GM23338 (cell line): ENCODE results near the gene NEURL1B. TPM values are rescaled to one million over a fixed set of nuclear protein-coding genes. Genes with fewer than 3 reads are reported as not detected.

Experiments used
- ATAC-seq: fragments of 200-7000 bp; cut with Tn5 transposase; 3 replicates; pipeline ENCODE4 v1.9.1; 2020
- DNase-seq: peaks from one replicate; pipeline ENCODE4 v3.0.0-alpha.2; 2015; ENCODE audit warnings: low spot score
- H2AFZ ChIP-seq: fragments of 200-600 bp; sonication (generic); 2 replicates; pipeline ENCODE4 v1.8.0; 2016; ENCODE audit warnings: antibody characterized with exemption, mild to moderate bottlenecking, moderate library complexity
- H3F3A ChIP-seq: fragments of 200-600 bp; sonication (generic); replicated peaks from 2 replicates; pipeline ENCODE4 v1.8.0; 2017; ENCODE audit warnings: antibody characterized with exemption, mixed run types, low read depth
- H3K27ac ChIP-seq: fragments of 200-600 bp; sonication (generic); 2 replicates; pipeline ENCODE4 v1.6.1; 2016; ENCODE audit warnings: low read depth
- H3K27me3 ChIP-seq: fragments of 200-600 bp; sonication (generic); 2 replicates; pipeline ENCODE4 v1.8.0; 2016; ENCODE audit warnings: mild to moderate bottlenecking, mixed run types, moderate library complexity; ENCODE audit not compliant: insufficient read depth
- H3K36me3 ChIP-seq: fragments of 200-600 bp; sonication (generic); 2 replicates; pipeline ENCODE4 v1.8.0; 2016; ENCODE audit warnings: mild to moderate bottlenecking; ENCODE audit not compliant: insufficient read depth
- H3K4me1 ChIP-seq: fragments of 200-600 bp; sonication (generic); 2 replicates; pipeline ENCODE4 v1.8.0; 2016; ENCODE audit warnings: mild to moderate bottlenecking, moderate library complexity; ENCODE audit not compliant: insufficient read depth
- H3K4me2 ChIP-seq: fragments of 200-600 bp; sonication (generic); 2 replicates; pipeline ENCODE4 v1.7.1; 2017; ENCODE audit warnings: mixed run types
- H3K4me3 ChIP-seq: fragments of 200-600 bp; sonication (generic); 2 replicates; pipeline ENCODE4 v1.6.1; 2016; ENCODE audit warnings: mixed run types
- H3K79me2 ChIP-seq: fragments of 200-600 bp; sonication (generic); replicated peaks from 2 replicates; pipeline ENCODE4 v1.8.0; 2017; ENCODE audit warnings: mild to moderate bottlenecking; ENCODE audit not compliant: insufficient read depth
- H3K9me2 ChIP-seq: fragments of 200-600 bp; sonication (generic); 2 replicates; pipeline ENCODE4 v1.8.0; 2017; ENCODE audit not compliant: insufficient read depth
- H4K20me1 ChIP-seq: fragments of 200-600 bp; sonication (generic); replicated peaks from 2 replicates; pipeline ENCODE4 v1.8.0; 2017; ENCODE audit warnings: mild to moderate bottlenecking; ENCODE audit not compliant: insufficient read depth
- H3K27ac Mint-ChIP-seq: 2 replicates; pipeline ENCODE4 v1.8.0; 2020; ENCODE audit warnings: inconsistent platforms, mild to moderate bottlenecking, moderate library complexity, mixed read lengths
- H3K27me3 Mint-ChIP-seq: 3 replicates; pipeline ENCODE4 v1.8.0; 2022; ENCODE audit warnings: low read depth, mild to moderate bottlenecking, moderate library complexity, mixed read lengths, inconsistent platforms; ENCODE audit not compliant: insufficient read depth, poor library complexity
- H3K36me3 Mint-ChIP-seq: 3 replicates; pipeline ENCODE4 v1.8.0; 2021; ENCODE audit warnings: low read depth, mild to moderate bottlenecking, inconsistent platforms, moderate library complexity, mixed read lengths
- H3K4me1 Mint-ChIP-seq: 3 replicates; pipeline ENCODE4 v1.8.0; 2020; ENCODE audit warnings: mild to moderate bottlenecking, inconsistent platforms, mixed read lengths
- H3K4me3 Mint-ChIP-seq: 3 replicates; pipeline ENCODE4 v1.8.0; 2021; ENCODE audit warnings: moderate library complexity, mild to moderate bottlenecking, inconsistent platforms, mixed read lengths
- H3K9me3 Mint-ChIP-seq: 3 replicates; pipeline ENCODE4 v1.8.0; 2020; ENCODE audit warnings: moderate library complexity, mild to moderate bottlenecking, inconsistent platforms, mixed read lengths
- CREB1 ChIP-seq: fragments of 250-450 bp; sonication (Bioruptor Pico); IDR thresholded peaks from 2 replicates; pipeline ENCODE4 v1.5.0; 2020; ENCODE audit warnings: low read depth, mild to moderate bottlenecking, moderate library complexity
- ETS1 ChIP-seq: IDR thresholded peaks from 2 replicates; pipeline ENCODE4 v1.6.1; 2016; ENCODE audit warnings: antibody characterized with exemption
- EZH2 ChIP-seq: fragments of 200-600 bp; sonication (generic); IDR thresholded peaks from one replicate; pipeline ENCODE4 v1.8.0; 2017; ENCODE audit warnings: antibody characterized with exemption, mild to moderate bottlenecking, low read depth; ENCODE audit not compliant: unreplicated experiment
- EZH2phosphoT487 ChIP-seq: fragments of 200-600 bp; sonication (generic); IDR thresholded peaks from one replicate; pipeline ENCODE4 v1.8.1; 2018; ENCODE audit warnings: antibody characterized with exemption; ENCODE audit not compliant: unreplicated experiment
- JUNB ChIP-seq: IDR thresholded peaks from one replicate; pipeline ENCODE4 v1.6.1; 2016; ENCODE audit warnings: antibody characterized with exemption; ENCODE audit not compliant: unreplicated experiment
- NANOG ChIP-seq: IDR thresholded peaks from 2 replicates; pipeline ENCODE4 v1.6.1; 2016; ENCODE audit warnings: antibody characterized with exemption, borderline replicate concordance
- POLR2AphosphoS5 ChIP-seq: IDR thresholded peaks from 2 replicates; pipeline ENCODE4 v1.6.1; 2016; ENCODE audit warnings: antibody characterized with exemption, low read depth
- STAT1 ChIP-seq: IDR thresholded peaks from one replicate; pipeline ENCODE4 v1.6.1; 2016; ENCODE audit warnings: antibody characterized with exemption; ENCODE audit not compliant: unreplicated experiment
- ZNF114 ChIP-seq: fragments of 250-450 bp; sonication (Bioruptor Pico); IDR thresholded peaks from 2 replicates; pipeline ENCODE4 v1.5.0; 2020; ENCODE audit warnings: mild to moderate bottlenecking, moderate library complexity
- ZNF331 ChIP-seq: fragments of 250-450 bp; sonication (Bioruptor Pico); IDR thresholded peaks from 2 replicates; pipeline ENCODE4 v1.5.0; 2020; ENCODE audit warnings: low read depth, mild to moderate bottlenecking, moderate library complexity
- ZNF462 ChIP-seq: fragments of 250-450 bp; sonication (Bioruptor Pico); IDR thresholded peaks from 2 replicates; pipeline ENCODE4 v1.5.0; 2020; ENCODE audit warnings: mild to moderate bottlenecking, moderate library complexity
- polyA plus RNA-seq: library from polyadenylated mRNA; unstranded; fragments of >200 nt; fragmentation: Nextera tagmentation; extraction: Ambion mirVana; gene quantifications from 2 replicates; pipeline ENCODE4 v1.2.1, GENCODE V29; 2016
- total RNA-seq: library from RNA; depleted of rRNA; stranded (reverse); fragments of >200 nt; shearing (Covaris generic); gene quantifications from 2 replicates; pipeline ENCODE4 v1.2.3, GENCODE V29; 2014
- TF ChIP-seq, protein P1 (sequence below), 2 experiments: fragments of 200-600 bp in 1 of 2; sonication (generic) in 1 of 2; conservative IDR thresholded peaks; 2 replicates each; pipeline versions ENCODE4 v1.5.1 to v1.6.1; 2016 to 2017; ENCODE audit warnings: antibody characterized with exemption in 2 of 2, low read depth in 2 of 2, mild to moderate bottlenecking in 2 of 2, moderate library complexity in 1 of 2
- TF ChIP-seq, protein P2 (sequence below): IDR thresholded peaks from one replicate; pipeline ENCODE4 v1.6.1; 2018; ENCODE audit warnings: antibody characterized with exemption; ENCODE audit not compliant: unreplicated experiment

Gene NEURL1B
- total and polyA plus RNA-seq, 2 experiments from 2014 or later, result 1.9 to 13.3 TPM

DNA sequence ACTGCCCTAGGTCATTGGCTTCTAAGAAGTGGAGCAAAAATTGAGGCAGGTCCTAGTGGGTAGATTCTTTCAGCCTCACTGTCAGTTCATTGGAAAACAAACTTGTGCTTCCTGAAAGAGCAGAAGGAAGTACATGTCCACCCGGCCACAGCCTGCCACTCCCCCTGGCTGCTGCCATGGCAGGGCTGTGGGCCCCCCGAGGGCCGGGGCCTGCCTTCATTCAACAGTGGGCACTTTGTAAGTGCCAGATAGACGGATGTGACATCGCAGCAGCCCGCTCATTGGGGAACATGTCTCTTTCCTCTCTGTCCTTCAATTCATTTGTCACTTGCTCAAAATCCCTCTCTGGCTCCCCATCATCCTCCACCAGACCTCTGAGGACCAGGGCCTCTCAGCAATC lies 20.6 kb upstream of the NEURL1B start:
- Histone ChIP-seq H3K27ac (no peak overlapping the region), H3K4me3 (no peak overlapping the region), H3F3A (0 out of 2 replicates have a peak, but pooled peaks cover 4% of the 10 kb centered on the region), H4K20me1 (no peaks in the 10 kb centered on the region), H3K4me2 (no peak overlapping the region), H3K27me3 (no peaks in the 10 kb centered on the region), H3K9me2 (no peaks in the 10 kb centered on the region), H2AFZ (no peak overlapping the region), H3K4me1 (peaks cover 10% of the 10 kb centered on the region; the same call in 1 of the 2 replicates), H3K36me3 (no peaks in the 10 kb centered on the region), H3K79me2 (no peaks in the 10 kb centered on the region)
- Mint-ChIP-seq H3K4me1 (peaks cover 34% of the 10 kb centered on the region), H3K9me3 (no peaks in the 10 kb centered on the region), H3K27ac (no peak overlapping the region), H3K27me3 (peaks cover 9% of the 10 kb centered on the region), H3K36me3 (no peaks in the 10 kb centered on the region), H3K4me3 (no peak overlapping the region)
- no peak for ATAC-seq
- no peak for TF ChIP-seq ETS1
- no peak for TF ChIP-seq STAT1
- no peak for TF ChIP-seq JUNB
- TF ChIP-seq, protein P1, sequence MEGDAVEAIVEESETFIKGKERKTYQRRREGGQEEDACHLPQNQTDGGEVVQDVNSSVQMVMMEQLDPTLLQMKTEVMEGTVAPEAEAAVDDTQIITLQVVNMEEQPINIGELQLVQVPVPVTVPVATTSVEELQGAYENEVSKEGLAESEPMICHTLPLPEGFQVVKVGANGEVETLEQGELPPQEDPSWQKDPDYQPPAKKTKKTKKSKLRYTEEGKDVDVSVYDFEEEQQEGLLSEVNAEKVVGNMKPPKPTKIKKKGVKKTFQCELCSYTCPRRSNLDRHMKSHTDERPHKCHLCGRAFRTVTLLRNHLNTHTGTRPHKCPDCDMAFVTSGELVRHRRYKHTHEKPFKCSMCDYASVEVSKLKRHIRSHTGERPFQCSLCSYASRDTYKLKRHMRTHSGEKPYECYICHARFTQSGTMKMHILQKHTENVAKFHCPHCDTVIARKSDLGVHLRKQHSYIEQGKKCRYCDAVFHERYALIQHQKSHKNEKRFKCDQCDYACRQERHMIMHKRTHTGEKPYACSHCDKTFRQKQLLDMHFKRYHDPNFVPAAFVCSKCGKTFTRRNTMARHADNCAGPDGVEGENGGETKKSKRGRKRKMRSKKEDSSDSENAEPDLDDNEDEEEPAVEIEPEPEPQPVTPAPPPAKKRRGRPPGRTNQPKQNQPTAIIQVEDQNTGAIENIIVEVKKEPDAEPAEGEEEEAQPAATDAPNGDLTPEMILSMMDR (conservative IDR thresholded peaks at IDR 0.05; ENCODE audit: low read depth in 2 of 2), result no peak
- TF ChIP-seq ZNF462 (CRISPR knock-in tag), result no peak
- TF ChIP-seq, protein P2, sequence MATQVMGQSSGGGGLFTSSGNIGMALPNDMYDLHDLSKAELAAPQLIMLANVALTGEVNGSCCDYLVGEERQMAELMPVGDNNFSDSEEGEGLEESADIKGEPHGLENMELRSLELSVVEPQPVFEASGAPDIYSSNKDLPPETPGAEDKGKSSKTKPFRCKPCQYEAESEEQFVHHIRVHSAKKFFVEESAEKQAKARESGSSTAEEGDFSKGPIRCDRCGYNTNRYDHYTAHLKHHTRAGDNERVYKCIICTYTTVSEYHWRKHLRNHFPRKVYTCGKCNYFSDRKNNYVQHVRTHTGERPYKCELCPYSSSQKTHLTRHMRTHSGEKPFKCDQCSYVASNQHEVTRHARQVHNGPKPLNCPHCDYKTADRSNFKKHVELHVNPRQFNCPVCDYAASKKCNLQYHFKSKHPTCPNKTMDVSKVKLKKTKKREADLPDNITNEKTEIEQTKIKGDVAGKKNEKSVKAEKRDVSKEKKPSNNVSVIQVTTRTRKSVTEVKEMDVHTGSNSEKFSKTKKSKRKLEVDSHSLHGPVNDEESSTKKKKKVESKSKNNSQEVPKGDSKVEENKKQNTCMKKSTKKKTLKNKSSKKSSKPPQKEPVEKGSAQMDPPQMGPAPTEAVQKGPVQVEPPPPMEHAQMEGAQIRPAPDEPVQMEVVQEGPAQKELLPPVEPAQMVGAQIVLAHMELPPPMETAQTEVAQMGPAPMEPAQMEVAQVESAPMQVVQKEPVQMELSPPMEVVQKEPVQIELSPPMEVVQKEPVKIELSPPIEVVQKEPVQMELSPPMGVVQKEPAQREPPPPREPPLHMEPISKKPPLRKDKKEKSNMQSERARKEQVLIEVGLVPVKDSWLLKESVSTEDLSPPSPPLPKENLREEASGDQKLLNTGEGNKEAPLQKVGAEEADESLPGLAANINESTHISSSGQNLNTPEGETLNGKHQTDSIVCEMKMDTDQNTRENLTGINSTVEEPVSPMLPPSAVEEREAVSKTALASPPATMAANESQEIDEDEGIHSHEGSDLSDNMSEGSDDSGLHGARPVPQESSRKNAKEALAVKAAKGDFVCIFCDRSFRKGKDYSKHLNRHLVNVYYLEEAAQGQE, result no peak
- TF ChIP-seq NANOG, result no peak
- no peak for TF ChIP-seq POLR2AphosphoS5
- TF ChIP-seq EZH2, result no peak
- TF ChIP-seq ZNF331, result no peak
- TF ChIP-seq CREB1, result no peak
- no peak for TF ChIP-seq ZNF114 (CRISPR knock-in tag)
- no peak for TF ChIP-seq EZH2phosphoT487
- DNase-seq, result no peak
